NCI-H2029 (cell line): Measurements from ENCODE around the gene ARHGEF33.

Experiments used
- DNase-seq: peaks from one replicate; lab custom pipeline; 2025; lab: John Stamatoyannopoulos, UW

Gene ARHGEF33

DNA sequence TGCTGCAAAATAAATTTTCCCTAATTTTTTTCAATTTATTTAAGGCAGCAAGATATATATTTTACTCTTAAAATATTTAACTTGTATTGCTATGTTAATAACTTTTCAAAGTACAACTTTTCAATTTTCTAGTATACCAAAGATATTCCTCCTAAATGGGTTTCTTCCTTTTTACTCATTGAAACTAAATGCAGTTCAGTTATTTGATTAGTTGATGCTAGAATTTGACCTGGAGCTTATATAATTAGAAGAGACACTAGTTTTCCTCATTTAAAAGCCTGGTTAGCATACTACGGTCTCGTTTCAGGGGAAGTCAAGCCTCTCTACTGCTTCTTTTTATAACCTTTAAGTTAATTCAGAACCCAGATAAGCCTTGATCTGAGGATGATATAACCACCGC, at the start of gene ARHGEF33:
Gene ARHGEF33 (plus strand): TSS at position 301 of the 400 bp plus-strand sequence. CDS start 29,573 bp downstream, outside the sequence.
- no peak for DNase-seq

DNA sequence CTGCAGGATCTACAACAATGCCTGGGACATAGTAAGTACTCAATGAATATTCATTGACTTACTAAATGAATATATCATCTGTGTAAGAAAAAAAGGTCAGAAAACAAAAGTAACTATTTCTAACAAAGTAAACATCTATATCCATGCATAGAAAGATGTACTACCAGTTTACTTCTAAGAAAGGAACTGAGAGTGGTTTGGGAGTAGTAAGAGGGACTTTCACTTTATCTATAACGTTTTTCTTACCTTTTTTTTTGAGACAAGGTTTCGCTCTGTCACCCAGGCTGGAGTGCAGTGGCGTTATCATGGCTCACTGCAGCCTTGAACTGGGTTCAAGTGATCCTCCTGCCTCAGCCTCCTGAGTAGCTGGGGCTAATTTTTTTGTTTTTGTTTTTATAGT, 39.6 kb upstream of the ARHGEF33 start:
- DNase-seq, result no peak

DNA sequence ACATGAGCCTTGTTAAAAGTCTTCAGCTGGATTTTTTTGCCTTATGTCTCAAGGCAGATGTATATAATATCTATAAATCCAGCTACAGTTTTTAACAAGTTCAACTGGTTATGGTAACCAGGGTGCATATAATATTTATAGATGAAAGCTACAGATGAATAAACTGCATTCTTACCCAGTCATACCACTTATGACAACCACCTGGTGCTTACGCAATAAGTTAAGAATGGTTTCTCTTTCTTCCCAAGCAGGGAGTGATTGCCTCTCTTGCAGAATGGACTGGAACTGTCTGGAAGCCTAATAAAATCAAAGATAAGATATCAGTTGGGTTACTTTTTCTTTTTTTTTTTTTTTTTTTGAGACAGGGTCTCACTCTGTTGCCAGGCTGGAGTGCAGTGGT, 33.5 kb upstream of the ARHGEF33 start:
- DNase-seq, result no peak

- DNase-seq, result no peak
These were observed 27.2 kb upstream of the ARHGEF33 start for GRCh38 chr2:38862476-38862875.

- DNase-seq, result no peak
These were observed 26.5 kb upstream of the ARHGEF33 start for GRCh38 chr2:38863061-38863695.

- DNase-seq, result no peak
These were observed 22.8 kb upstream of the ARHGEF33 start for GRCh38 chr2:38866773-38867443.

GRCh38 chr2:38871432-38871831, 18.2 kb upstream of the ARHGEF33 start:
- DNase-seq, result no peak

DNA sequence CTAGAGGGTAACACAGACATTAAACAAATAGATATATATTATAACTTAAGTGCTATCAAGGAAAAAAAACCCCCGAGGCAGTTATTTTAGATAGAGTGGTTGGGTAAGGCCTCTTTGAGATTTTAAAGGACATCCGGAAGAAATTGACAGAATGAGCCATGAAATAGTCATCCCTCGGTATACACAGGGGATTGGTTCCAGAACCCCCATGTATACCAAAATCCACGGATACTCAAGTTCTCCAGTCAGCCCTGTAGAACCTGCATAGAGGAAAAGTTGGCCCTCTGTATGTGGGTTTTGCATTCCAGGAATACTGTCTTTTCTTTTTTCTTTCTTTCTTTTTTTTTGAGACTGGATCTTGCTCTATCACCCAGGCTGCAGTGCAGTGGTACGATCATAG, 15.9 kb upstream of the ARHGEF33 start:
- no peak for DNase-seq

DNA sequence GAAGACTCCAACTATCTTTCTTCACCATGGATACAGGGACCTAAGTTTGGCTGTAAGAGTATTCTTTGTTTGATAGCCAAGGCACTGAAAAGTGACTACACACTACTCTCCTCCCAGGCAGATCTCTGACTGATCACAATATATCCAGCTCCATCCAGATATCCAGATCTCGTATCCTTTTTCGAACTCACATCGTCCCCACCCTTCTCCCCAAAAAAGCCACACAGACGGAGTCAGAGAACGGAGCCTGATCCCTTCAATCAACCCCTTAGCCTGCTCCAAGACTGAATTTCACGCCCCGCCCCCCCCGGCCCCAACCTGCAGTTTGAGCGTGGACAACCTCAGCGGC, 14.5 kb upstream of the ARHGEF33 start:
- no peak for DNase-seq

- peak; percentile 76 for DNase-seq
These were observed 13.9 kb upstream of the ARHGEF33 start, which contains the start of the genes DHX57 and MORN2 for GRCh38 chr2:38875576-38876367. Gene DHX57, minus strand, starts transcription at chr2:38875934. Its CDS starts 7,529 bp downstream, at chr2:38868405. Gene MORN2, plus strand, starts transcription at chr2:38875976.

- no peak for DNase-seq
These were observed 13.3 kb upstream of the ARHGEF33 start for GRCh38 chr2:38876407-38876806.

GRCh38 chr2:38886063-38886462, 3.6 kb upstream of the ARHGEF33 start:
- no peak for DNase-seq

- no peak for DNase-seq
These were observed 2.3 kb upstream of the ARHGEF33 start for GRCh38 chr2:38887347-38887746.

DNA sequence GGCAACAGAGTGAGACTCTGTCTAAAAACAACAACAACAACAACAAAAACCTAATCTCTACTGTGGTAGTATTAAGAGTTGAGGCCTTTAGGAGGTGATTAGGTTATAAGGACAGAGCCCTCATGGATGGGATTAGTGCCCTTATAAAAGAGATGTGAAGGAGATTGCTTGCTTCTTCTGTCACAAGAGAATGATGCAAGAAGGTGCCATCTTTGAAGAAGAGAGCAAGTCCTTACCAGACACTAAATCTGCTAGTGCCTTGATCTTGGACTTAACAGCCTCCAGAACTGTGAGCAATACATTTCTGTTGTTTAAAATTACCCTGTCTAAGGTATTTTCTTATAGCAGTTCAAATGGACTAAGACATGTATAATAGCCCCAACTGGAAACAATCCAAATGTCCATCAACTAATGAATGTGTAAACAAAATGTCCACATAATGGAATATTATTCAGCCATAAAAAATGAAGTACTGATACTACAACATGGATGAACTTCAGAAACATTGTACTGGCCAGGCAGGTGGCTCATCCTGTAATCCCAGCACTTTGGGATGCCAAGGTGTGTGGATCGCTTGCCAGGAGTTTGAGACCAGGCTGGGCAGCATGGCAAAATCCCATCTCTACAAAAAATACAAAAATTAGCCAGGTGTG, 1.6 kb upstream of the ARHGEF33 start:
- DNase-seq, result no peak

DNA sequence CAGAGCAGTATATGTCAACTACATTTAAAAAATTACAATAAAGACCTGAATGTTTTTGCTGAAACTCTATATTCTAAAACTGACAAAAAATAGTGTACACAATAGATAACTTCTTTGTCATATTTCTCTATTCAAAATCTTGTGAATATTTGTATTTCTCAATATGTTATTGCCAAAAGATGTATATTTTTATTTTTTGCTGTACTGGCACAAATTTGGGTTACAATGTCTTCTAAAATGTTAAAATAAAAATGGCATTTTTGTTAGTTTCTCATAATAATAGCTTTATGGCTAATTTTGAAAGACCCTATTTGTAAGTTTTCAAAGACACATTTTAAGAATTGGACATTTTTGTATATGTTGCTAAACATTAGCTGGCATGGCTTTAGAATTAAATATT, 630 bp upstream of the ARHGEF33 start:
- DNase-seq, result no peak

DNA sequence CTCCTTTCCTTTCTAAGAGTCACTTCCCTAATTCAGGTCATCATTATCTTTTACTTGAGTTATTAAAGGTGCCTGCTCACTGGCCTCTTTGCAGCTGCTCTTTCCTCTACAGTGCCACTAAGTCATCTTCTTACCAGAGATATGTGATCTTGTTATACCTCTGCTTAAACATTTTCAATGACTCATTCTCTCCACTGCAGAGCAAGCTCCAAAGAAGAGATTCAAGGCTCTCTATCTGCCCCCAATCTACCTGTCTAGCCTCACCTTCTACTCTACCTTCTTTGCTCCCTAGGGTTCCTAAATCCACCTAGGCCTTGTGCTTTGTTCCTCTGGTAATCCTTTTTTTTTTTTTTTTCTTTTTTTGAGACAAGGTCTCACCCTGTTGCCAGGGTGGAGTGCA, 3.1 kb downstream of the ARHGEF33 start:
- no peak for DNase-seq

GRCh38 chr2:38898256-38898655, 8.6 kb downstream of the ARHGEF33 start:
- no peak for DNase-seq

DNA sequence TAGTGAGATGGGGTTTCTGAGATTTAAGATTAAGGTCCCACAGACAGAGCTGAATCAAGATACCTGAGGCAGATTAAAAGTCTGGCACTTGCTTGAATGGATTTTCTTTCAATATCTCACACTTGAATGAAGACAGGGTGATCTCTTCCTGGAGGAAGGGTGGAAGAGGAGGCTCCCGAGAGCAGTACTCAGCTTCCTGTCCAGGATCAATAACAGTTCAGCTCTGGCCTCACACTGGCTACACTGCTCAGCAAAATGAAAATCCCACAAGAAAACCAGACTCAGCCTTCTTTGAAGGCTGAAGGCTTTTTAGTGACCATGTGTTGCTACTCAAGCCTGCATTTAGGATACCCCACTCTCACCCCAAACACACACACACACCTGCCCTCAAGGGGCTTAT, 11.1 kb downstream of the ARHGEF33 start:
- no peak for DNase-seq

GRCh38 chr2:38905251-38905650, 15.6 kb downstream of the ARHGEF33 start:
- no peak for DNase-seq

- DNase-seq, result no peak
These were observed 17.6 kb downstream of the ARHGEF33 start for GRCh38 chr2:38907242-38907641.

- no peak for DNase-seq
These were observed 18.3 kb downstream of the ARHGEF33 start for GRCh38 chr2:38907743-38908562.

DNA sequence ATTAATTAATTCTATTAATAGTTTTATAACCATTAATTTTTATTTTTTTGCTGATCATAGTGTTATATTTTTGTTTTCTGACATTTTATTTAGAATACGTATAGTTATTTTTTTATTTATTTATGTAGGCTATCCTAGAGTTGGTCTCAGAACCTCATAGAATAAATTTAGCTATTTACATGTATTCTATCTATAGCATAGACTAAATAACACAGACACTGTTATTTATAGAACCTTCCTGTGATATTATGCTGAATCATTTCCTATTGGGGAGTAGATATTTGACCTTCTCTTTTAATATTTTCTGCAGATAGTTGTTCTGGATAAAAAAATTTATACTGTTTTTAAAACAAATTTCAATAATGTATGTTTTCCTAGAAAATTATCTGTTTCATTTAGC, 20.2 kb downstream of the ARHGEF33 start:
- no peak for DNase-seq
